Measurements from ENCODE around the gene PRKCI.
"Not testable (repeated sequence)": the region's sequence is repeated elsewhere in the genome, so short reads cannot be mapped to it uniquely, and the experiment has no call there.

Gene PRKCI

DNA sequence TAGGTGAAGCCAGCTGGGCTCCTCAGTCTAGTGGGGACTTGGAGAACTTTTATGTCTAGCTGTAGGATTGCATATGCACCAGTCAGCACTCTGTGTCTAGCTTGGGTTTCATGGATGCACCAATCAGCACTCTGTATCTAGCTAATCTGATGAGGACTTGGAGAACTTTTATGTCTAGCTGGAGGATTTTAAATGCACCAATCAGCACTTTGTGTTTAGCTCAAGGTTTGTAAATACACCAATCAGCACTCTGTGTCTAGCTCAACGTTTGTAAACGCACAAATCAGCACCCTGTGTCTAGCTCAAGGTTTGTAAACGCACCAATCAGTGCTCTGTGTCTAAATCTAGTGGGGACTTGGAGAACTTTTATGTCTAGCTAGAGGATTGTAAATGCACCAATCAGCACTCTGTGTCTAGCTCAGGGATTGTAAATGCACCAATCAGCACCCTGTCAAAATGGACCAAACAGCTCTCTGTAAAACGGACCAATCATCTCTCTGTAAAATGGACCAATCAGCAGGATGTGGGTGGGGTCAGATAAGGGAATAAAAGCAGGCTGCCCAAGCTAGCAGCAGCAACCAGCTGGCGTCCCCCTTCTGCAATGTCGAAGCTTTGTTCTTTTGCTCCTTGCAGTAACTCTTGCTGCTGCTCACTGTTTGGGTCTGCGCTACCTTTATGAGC lies 105.8 kb downstream of the PRKCI start:
- in situ Hi-C loops (cut with MboI; ENCODE audit: low pct_unique_long_range_greater_than_20kb, low sequenced_read_pairs): not testable (repeated sequence)

DNA sequence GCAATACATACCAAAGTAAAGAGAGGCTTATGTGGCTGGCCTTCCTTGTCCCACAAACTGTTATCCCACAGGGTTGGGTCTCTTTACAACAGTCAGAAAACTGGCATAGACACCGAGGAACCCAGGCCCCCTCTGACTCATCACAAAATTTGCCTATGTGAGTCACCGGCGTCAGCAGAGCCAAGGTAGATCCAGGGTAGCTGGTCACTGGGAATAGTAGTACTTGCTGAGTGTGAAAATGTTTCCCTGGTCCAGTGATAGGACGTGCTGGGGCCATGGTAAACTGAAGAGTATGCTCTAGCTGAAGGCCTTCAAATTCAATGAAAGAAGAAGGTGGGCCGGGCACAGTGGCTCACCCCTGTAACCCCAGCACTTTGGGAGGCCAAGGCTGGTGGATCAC lies 108.1 kb downstream of the PRKCI start:
- in situ Hi-C loops (cut with MboI; ENCODE audit: low pct_unique_long_range_greater_than_20kb, low sequenced_read_pairs): no loop called here
- no peak for DNase-seq

More for the DNA sequence above, 105.8 kb downstream of the PRKCI start:
- not testable (repeated sequence) for DNase-seq

- in situ Hi-C loops (cut with MboI; ENCODE audit: low pct_unique_long_range_greater_than_20kb, low sequenced_read_pairs): no loop called here
Observed at GRCh38 chr3:170331143-170331542, 108.9 kb downstream of the PRKCI start.

GRCh38 chr3:170337420-170337819 lies 115.2 kb downstream of the PRKCI start:
- no peak for DNase-seq
- in situ Hi-C loops (cut with MboI; ENCODE audit: low pct_unique_long_range_greater_than_20kb, low sequenced_read_pairs): no loop called here

More at GRCh38 chr3:170331143-170331542, 108.9 kb downstream of the PRKCI start:
- no peak for DNase-seq

DNA sequence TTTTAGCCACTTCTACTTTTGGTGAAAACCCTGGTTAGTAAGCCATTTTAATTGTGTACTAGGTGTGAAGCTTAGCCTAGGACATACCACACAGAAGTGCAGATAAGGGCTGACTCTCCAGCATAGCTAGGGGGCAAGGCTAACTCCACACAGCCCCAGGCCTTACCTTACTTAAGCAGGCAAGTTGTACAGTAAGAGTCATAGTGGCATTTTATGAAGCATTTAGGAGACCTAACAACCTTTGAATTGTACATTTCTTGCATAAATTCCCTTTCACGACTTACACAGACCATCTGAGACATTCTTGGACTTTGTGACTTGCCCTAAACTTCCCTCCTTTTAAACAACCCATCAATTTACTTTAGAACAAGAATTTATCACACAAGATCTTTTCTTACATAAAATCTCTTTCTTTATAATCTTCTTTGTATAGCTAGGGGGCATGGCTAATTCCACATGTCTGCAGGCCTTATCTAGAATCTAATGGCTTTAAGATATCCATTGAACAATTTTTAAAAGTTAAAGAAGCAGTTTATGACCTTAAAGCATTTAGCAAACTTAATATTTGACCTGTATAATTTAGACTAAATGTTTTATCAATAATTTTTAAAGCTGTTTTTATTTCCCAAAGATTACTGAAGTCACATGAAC lies 116.6 kb downstream of the PRKCI start:
- DNase-seq: no peak
- in situ Hi-C loops (cut with MboI; ENCODE audit: low pct_unique_long_range_greater_than_20kb, low sequenced_read_pairs): no loop called here

GRCh38 chr3:170342273-170342672 lies 120.0 kb downstream of the PRKCI start:
- DNase-seq; in situ Hi-C loops (cut with MboI; ENCODE audit: low pct_unique_long_range_greater_than_20kb, low sequenced_read_pairs): not testable (repeated sequence)

- DNase-seq; in situ Hi-C loops (cut with MboI; ENCODE audit: low pct_unique_long_range_greater_than_20kb, low sequenced_read_pairs): not testable (repeated sequence)
Observed at GRCh38 chr3:170343859-170344258, 121.6 kb downstream of the PRKCI start.

DNA sequence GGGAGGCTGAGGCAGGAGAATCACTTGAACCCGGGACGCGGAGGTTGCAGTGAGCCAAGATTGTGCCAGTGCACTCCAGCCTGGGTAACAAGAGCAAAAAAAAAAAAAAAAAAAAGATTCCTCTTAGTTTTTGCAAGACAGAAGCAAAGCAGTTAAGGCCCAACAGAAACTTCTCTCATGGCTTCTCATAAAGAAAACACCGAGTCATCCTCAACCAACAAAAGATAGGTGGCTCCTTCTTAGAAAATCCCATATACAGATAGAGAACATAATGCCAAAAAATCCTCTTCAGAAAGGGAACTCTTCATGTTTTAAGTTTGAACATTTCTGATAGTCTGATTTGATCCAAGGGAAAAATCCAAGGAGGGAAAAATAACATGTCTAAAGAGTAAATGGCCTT lies 122.7 kb downstream of the PRKCI start:
- no peak for DNase-seq
- in situ Hi-C loops (cut with MboI; ENCODE audit: low pct_unique_long_range_greater_than_20kb, low sequenced_read_pairs): no loop called here

- no peak for DNase-seq
Observed at GRCh38 chr3:170346481-170347392, 124.5 kb downstream of the PRKCI start.

DNA sequence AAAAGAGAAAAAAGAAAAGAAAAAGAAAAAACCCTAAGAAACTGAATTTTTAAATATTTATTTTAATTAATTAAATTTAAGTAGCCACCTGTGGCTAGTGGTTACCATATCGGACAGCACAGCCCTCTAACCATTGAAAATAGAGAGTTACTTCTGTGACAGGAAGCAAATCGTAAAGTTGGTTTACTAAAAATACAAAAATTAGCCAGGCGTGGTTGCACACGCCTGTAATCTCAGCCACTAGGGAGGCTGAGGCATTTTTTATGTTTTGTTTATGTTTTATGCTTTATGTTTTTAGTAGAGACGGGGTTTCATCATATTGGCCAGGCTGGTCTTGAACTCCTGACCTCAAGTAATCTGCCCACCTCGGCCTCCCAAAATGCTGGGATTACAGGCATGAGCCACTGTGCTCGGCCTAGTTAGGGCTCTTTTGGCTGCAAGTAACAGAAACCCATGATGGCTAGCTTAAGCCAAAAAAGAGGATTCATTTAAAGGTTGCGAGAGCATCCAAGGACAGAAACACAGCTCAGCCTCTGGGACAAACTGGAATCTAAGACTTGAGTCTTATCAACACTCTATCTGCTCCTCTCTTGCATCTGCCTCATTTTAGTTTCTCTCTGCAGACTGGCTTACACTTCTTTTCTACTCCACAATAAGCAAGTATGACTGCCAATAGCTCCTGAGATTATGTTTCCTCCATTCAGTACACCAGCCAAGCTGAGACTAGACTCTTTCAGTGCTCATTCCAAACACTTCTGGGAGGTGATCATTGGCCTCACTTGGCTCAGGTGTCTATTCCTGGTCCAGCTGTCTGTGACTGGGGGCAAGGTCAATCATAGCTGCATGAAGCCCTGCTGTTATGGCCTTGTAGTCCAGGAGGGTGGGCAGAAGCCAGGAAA lies 128.5 kb downstream of the PRKCI start:
- no peak for DNase-seq
- in situ Hi-C loops (cut with MboI; ENCODE audit: low pct_unique_long_range_greater_than_20kb, low sequenced_read_pairs): no loop called here

More at GRCh38 chr3:170346481-170347392, 124.5 kb downstream of the PRKCI start:
- in situ Hi-C loops (cut with MboI; ENCODE audit: low pct_unique_long_range_greater_than_20kb, low sequenced_read_pairs): no loop called here

DNA sequence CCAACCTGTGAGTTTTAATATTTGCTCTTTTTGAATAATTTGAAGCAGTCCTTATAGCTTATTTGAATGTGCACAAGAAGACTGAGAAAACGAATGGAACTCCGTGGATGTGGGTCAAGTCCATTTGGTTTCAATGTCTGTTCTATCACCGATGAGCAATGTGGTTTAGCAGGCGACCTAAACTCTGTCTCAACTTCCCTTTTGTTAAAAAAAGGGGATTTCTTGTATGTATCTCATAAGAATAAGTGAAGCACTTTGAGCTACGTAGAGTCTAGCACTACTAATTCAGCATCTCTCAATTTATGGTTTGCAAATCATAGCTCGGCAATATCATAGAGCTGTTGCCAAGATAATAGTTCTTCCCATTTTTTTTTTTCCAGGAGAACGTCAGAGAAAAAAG lies 130.7 kb downstream of the PRKCI start:
- in situ Hi-C loops (cut with MboI; ENCODE audit: low pct_unique_long_range_greater_than_20kb, low sequenced_read_pairs): no loop called here
- DNase-seq: peak; percentile 40

DNA sequence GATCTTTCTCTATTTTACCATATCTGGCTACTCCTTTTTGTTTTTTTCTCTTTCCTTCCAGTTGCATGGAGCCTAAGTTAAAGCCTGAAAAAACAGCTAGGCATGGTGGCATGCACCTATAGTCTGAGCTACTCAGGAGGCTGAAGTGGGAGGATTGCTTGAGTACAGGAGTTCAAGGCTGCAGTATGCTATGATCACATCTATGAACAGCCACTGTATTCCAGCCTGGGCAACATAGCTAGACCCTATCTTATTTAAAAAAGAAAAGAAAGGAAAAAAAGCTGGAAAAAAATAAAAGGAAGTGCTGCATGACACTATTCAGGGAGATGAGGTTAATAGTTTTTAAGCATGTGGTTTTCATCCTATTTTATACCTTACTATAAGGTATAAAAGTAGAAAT lies 131.3 kb downstream of the PRKCI start:
- DNase-seq: no peak
- in situ Hi-C loops (cut with MboI; ENCODE audit: low pct_unique_long_range_greater_than_20kb, low sequenced_read_pairs): no loop called here

GRCh38 chr3:170354760-170355159 lies 132.5 kb downstream of the PRKCI start:
- in situ Hi-C loops (cut with MboI; ENCODE audit: low pct_unique_long_range_greater_than_20kb, low sequenced_read_pairs): no loop called here
- no peak for DNase-seq
